AG04450 (cell line): ENCODE measurements around the gene MYBPH. TPM values are rescaled to one million over a fixed set of nuclear protein-coding genes. Genes with fewer than 3 reads are reported as not detected.
A peak's percentile ranks its signal among the peaks of the same experiment; 100 is the strongest.

Source experiments
- CTCF ChIA-PET: fragments of 300-600, 350-600 bp; formaldehyde crosslinking; extraction: SDS; loops from one replicate; lab custom pipeline; 2022; ENCODE audit warnings: antibody characterized with exemption, inconsistent platforms; lab: Charles Lee
- POLR2A ChIA-PET: fragments of 350-600 bp; formaldehyde crosslinking; extraction: SDS; loops from one replicate; lab custom pipeline; 2021; ENCODE audit warnings: antibody characterized with exemption, inconsistent platforms; lab: Yijun Ruan, JAX
- DNase-seq: peaks from one replicate; pipeline ENCODE4 v3.0.0-alpha.2; 2011; ENCODE audit warnings: low read depth, low spot score
- H3K27ac ChIP-seq: one replicate; pipeline ENCODE4 v1.5.1; 2012; ENCODE audit warnings: low read depth, low read length, control low read depth
- H3K27me3 ChIP-seq: one replicate; pipeline ENCODE4 v1.6.0; 2012; ENCODE audit warnings: low read length; ENCODE audit not compliant: control insufficient read depth, insufficient read depth
- H3K4me3 ChIP-seq: 2 replicates; pipeline ENCODE4 v1.5.1; 2011; ENCODE audit warnings: mild to moderate bottlenecking, low read depth, low read length, control low read depth
- H3K9me3 ChIP-seq: 2 replicates; pipeline ENCODE4 v1.5.1; 2012; ENCODE audit warnings: low read length; ENCODE audit not compliant: control insufficient read depth, insufficient read depth
- CTCF ChIP-seq: IDR thresholded peaks from 2 replicates; pipeline ENCODE4 v1.5.1; 2011; ENCODE audit warnings: low read depth, low read length, control low read depth, inconsistent platforms
- polyA plus RNA-seq: library from polyadenylated mRNA; depleted of rRNA; stranded (reverse); fragments of >200 nt; gene quantifications from 2 replicates; pipeline ENCODE4 v1.2.3, GENCODE V29; 2011

MYBPH gene
- polyA plus RNA-seq, 1 experiment, result 0.04 TPM

- Histone ChIP-seq H3K27me3 (peaks cover 8% of the 10 kb centered on the region), H3K27ac (no peak overlapping the region), H3K9me3 (peaks cover 5% of the 10 kb centered on the region; the same call in 1 of the 2 replicates), H3K4me3 (no peak overlapping the region)
- no peak for TF ChIP-seq CTCF
- ChIA-PET CTCF (interaction anchor here (0.8 to 4.1 kb wide), 20 partner anchors 9 to 146 kb away, joined by 3 to 35 read pairs (median 6); partner anchors contain the start of gene ADORA1), POLR2A (interaction anchor here (0.5 to 1.2 kb wide), 3 partner anchors 25 to 596 kb away, joined by 3 to 4 read pairs (median 4); no protein-coding TSS in a partner anchor)
- no peak for DNase-seq
Measured at GRCh38 chr1:203173011-203173555, 2.5 kb downstream of the MYBPH start.

- DNase-seq, result peak; percentile 21
- Histone ChIP-seq H3K4me3 (no peak overlapping the region), H3K9me3 (peaks cover 5% of the 10 kb centered on the region; the same call in 1 of the 2 replicates), H3K27ac (no peak overlapping the region), H3K27me3 (peaks cover 8% of the 10 kb centered on the region)
- peak; percentile 81 for TF ChIP-seq CTCF
- ChIA-PET POLR2A (interaction anchor here (1.0 to 1.2 kb wide), 2 partner anchors 26 to 30 kb away, joined by 3 to 4 read pairs; no protein-coding TSS in a partner anchor), CTCF (interaction anchor here (0.7 to 4.1 kb wide), 23 partner anchors 10 to 145 kb away, joined by 3 to 35 read pairs (median 6); partner anchors contain the start of gene ADORA1)
Measured at GRCh38 chr1:203172184-203173010, 3.2 kb downstream of the MYBPH start.

GRCh38 chr1:203171341-203172183, 4.1 kb downstream of the MYBPH start:
- DNase-seq, result no peak
- CTCF ChIA-PET, result interaction anchor here (0.7 to 4.1 kb wide), 14 partner anchors 10 to 132 kb away, joined by 3 to 35 read pairs (median 6); partner anchors contain the start of gene ADORA1
- H3K27me3 ChIP-seq, result peaks cover 8% of the 10 kb centered on the region
- no peak for TF ChIP-seq CTCF
- H3K4me3 ChIP-seq, result no peak overlapping the region
- peaks cover 5% of the 10 kb centered on the region; the same call in 1 of the 2 replicates for H3K9me3 ChIP-seq
- POLR2A ChIA-PET, result interaction anchor here (1.0 kb wide), 1 partner anchor 31 kb away, joined by 3 read pairs; no protein-coding TSS in a partner anchor
- H3K27ac ChIP-seq, result no peak overlapping the region

- Histone ChIP-seq H3K27me3 (peaks cover 11% of the 10 kb centered on the region), H3K9me3 (peaks cover 5% of the 10 kb centered on the region; the same call in 1 of the 2 replicates), H3K27ac (no peak overlapping the region), H3K4me3 (no peak overlapping the region)
- POLR2A ChIA-PET, result no interaction called here
- DNase-seq, result no peak
- CTCF ChIA-PET, result interaction anchor here (0.7 to 4.1 kb wide), 7 partner anchors 9 to 131 kb away, joined by 3 to 35 read pairs (median 7); partner anchors contain the start of gene ADORA1
- no peak for TF ChIP-seq CTCF
Measured at GRCh38 chr1:203170625-203171330, 4.8 kb downstream of the MYBPH start.
